B cell (primary cell): Measurements from ENCODE around the gene ATXN7L2. TPM values are rescaled to one million over a fixed set of nuclear protein-coding genes. Genes with fewer than 3 reads are reported as not detected.

Experiments used
- ATAC-seq: fragments of 200-7000 bp; cut with Tn5 transposase; one replicate; pipeline ENCODE4 v1.10.0; 2021; ENCODE audit warnings: low read depth, mild to moderate bottlenecking, moderate number of reproducible peaks, moderate library complexity
- CTCF ChIA-PET: fragments of 350-600 bp; sonication (Branson Sonifier 250); formaldehyde crosslinking; loops from one replicate; lab custom pipeline; 2021; ENCODE audit warnings: antibody characterized with exemption, inconsistent platforms; lab: Charles Lee
- POLR2A ChIA-PET: fragments of 350-600 bp; sonication (Branson Sonifier 250); formaldehyde crosslinking; loops from one replicate; lab custom pipeline; 2021; ENCODE audit warnings: antibody characterized with exemption; lab: Charles Lee
- DNase-seq: peaks from one replicate; pipeline ENCODE4 v3.0.0; 2013
- H2AFZ ChIP-seq: 2 replicates; pipeline ENCODE4 v1.6.1; 2012; ENCODE audit warnings: mild to moderate bottlenecking, low read depth, low read length; ENCODE audit not compliant: insufficient read depth, poor library complexity, severe bottlenecking
- H3K27ac ChIP-seq, 2 donors: 1 replicate in 1 of 2; 2 replicates in 1 of 2; pipeline ENCODE4 v1.5.1; 2012 to 2013; ENCODE audit warnings: low read length in 2 of 2, mild to moderate bottlenecking in 2 of 2, moderate library complexity in 1 of 2
- H3K27me3 ChIP-seq, 4 experiments: fragments of 200-600 bp in 1 of 4; sonication (generic) in 1 of 4; replicated peaks in 1 of 4; 1 replicate in 2 of 4; 2 replicates in 2 of 4; pipeline versions ENCODE4 v1.6.1 to v1.7.0; 2013 to 2016; ENCODE audit warnings: low read length in 3 of 4, mild to moderate bottlenecking in 2 of 4, mixed read lengths in 1 of 4, moderate library complexity in 1 of 4; ENCODE audit not compliant: insufficient read depth in 4 of 4, control insufficient read depth in 3 of 4; ENCODE audit errors: control extremely low read depth in 1 of 4
- H3K36me3 ChIP-seq, 2 experiments: replicated peaks in 1 of 2; 1 replicate in 1 of 2; 2 replicates in 1 of 2; pipeline versions ENCODE4 v1.6.1 to v1.7.1; 2013; ENCODE audit warnings: low read length in 1 of 2; ENCODE audit not compliant: insufficient read depth in 2 of 2, control insufficient read depth in 1 of 2; ENCODE audit errors: control extremely low read depth in 1 of 2, extremely low read depth in 1 of 2
- H3K4me1 ChIP-seq, 2 donors: fragments of 200-600 bp in 1 of 2; sonication (generic) in 1 of 2; 1 replicate in 1 of 2; 2 replicates in 1 of 2; pipeline versions ENCODE4 v1.5.1 to v1.6.1; 2013 to 2017; ENCODE audit warnings: low read length in 2 of 2; ENCODE audit not compliant: control insufficient read depth in 2 of 2, insufficient read depth in 2 of 2
- H3K4me2 ChIP-seq: replicated peaks from 2 replicates; pipeline ENCODE3; 2012; ENCODE audit warnings: mild to moderate bottlenecking, low read depth, low read length; ENCODE audit not compliant: poor library complexity, severe bottlenecking
- H3K4me3 ChIP-seq, 5 experiments: fragments of 200-600 bp in 1 of 5; sonication (generic) in 1 of 5; 1 replicate in 3 of 5; 2 replicates in 2 of 5; pipeline versions ENCODE4 v1.5.1 to v1.7.0; 2011 to 2016; ENCODE audit warnings: low read length in 4 of 5, mild to moderate bottlenecking in 4 of 5, low read depth in 2 of 5, control low read depth in 1 of 5, moderate library complexity in 1 of 5; ENCODE audit not compliant: insufficient read depth in 1 of 5; ENCODE audit errors: control extremely low read depth in 1 of 5, extremely low read depth in 1 of 5
- H3K79me2 ChIP-seq: fragments of 200-600 bp; sonication (generic); one replicate; pipeline ENCODE4 v1.6.0; 2016; ENCODE audit warnings: low read length; ENCODE audit not compliant: control insufficient read depth, insufficient read depth
- H3K9ac ChIP-seq: fragments of 200-600 bp; sonication (generic); 2 replicates; pipeline ENCODE4 v1.6.1; 2017; ENCODE audit warnings: mild to moderate bottlenecking, low read length, moderate library complexity
- H3K9me3 ChIP-seq, 3 donors: one replicate each; pipeline versions ENCODE4 v1.6.1 to v1.7.1; 2013; ENCODE audit warnings: low read length in 2 of 3; ENCODE audit not compliant: control insufficient read depth in 2 of 3, insufficient read depth in 1 of 3; ENCODE audit errors: control extremely low read depth in 1 of 3
- H4K20me1 ChIP-seq: 2 replicates; pipeline ENCODE4 v1.6.0; 2012; ENCODE audit warnings: mild to moderate bottlenecking, low read length; ENCODE audit not compliant: insufficient read depth, control insufficient read depth, poor library complexity, severe bottlenecking
- H3K27ac Mint-ChIP-seq: one replicate; pipeline ENCODE4 v1.8.0; 2021; ENCODE audit warnings: mixed read lengths
- H3K27me3 Mint-ChIP-seq: one replicate; pipeline ENCODE4 v1.8.0; 2021; ENCODE audit warnings: mixed read lengths
- H3K4me1 Mint-ChIP-seq: one replicate; pipeline ENCODE4 v1.8.0; 2021; ENCODE audit warnings: mixed read lengths
- H3K4me3 Mint-ChIP-seq: one replicate; pipeline ENCODE4 v1.8.0; 2021; ENCODE audit warnings: mixed read lengths
- H3K9me3 Mint-ChIP-seq: one replicate; pipeline ENCODE4 v1.8.0; 2022; ENCODE audit warnings: mixed read lengths; ENCODE audit not compliant: insufficient read depth
- CTCF ChIP-seq: fragments of 200-600 bp; IDR thresholded peaks from one replicate; pipeline ENCODE4 v1.8.0; 2022; ENCODE audit warnings: antibody characterized with exemption, mild to moderate bottlenecking
- EZH2 ChIP-seq: IDR thresholded peaks from 2 replicates; pipeline ENCODE4 v1.6.1; 2012; ENCODE audit warnings: borderline replicate concordance, low read depth, mild to moderate bottlenecking, moderate library complexity, low read length; ENCODE audit not compliant: insufficient read depth, poor library complexity, severe bottlenecking
- WGBS: methylation state at CpG from one replicate; pipeline ENCODE4 v1.1.5; 2013; ENCODE audit warnings: missing lambda C conversion rate; ENCODE audit not compliant: insufficient coverage; 5-methylcytosine and 5-hydroxymethylcytosine counted together
- intact Hi-C: fragments of 100-400 bp; cut with micrococcal nuclease; formaldehyde crosslinking; loops from one replicate; pipeline ENCODE4 v1.10.0; 2022
- polyA plus RNA-seq: library from polyadenylated mRNA; depleted of rRNA; stranded (reverse); fragments of >200 nt; gene quantifications from 2 replicates; pipeline ENCODE4 v1.2.3, GENCODE V29; 2012
- total RNA-seq, 2 donors: library from RNA; stranded (reverse); fragments of 120-200 nt in 1 of 2; gene quantifications; 1 replicate in 1 of 2; 2 replicates in 1 of 2; pipeline versions ENCODE4 v1.2.3 to v1.2.4, GENCODE V29; 2013 to 2022

Gene ATXN7L2
- total and polyA plus RNA-seq, 2 donors (not counting 1 experiment from before 2014, with no cell fraction given), result 10.9 to 12.4 TPM

- Histone ChIP-seq H3K4me3 (no peak overlapping the region), H4K20me1 (no peaks in the 10 kb centered on the region), H2AFZ (no peak overlapping the region), H3K27ac (no peak overlapping the region), H3K27me3 (peaks cover 0 to 56% (median 24%) of the 10 kb centered on the region in 4 experiments), H3K4me2 (no peak overlapping the region), H3K9ac (no peak overlapping the region), H3K79me2 (no peaks in the 10 kb centered on the region), H3K4me1 (peaks cover under 1 to 1% of the 10 kb centered on the region in 2 donors), H3K9me3 (peaks cover 0 to 5% (median 0%) of the 10 kb centered on the region in 3 donors), H3K36me3 (no peaks in the 10 kb centered on the region)
- Mint-ChIP-seq H3K4me1 (peaks cover 5% of the 10 kb centered on the region), H3K27me3 (peaks cover 66% of the 10 kb centered on the region), H3K9me3 (no peaks in the 10 kb centered on the region), H3K4me3 (no peak overlapping the region), H3K27ac (no peak overlapping the region)
- ChIA-PET CTCF (no interaction called here), POLR2A (no interaction called here)
- intact Hi-C loops, result no loop called here
- DNase-seq (no peak), ATAC-seq (no peak)
- TF ChIP-seq EZH2, result no peak
- TF ChIP-seq CTCF, result no peak
- WGBS, result 64% methylated on average over 6 of the region's 6 CpGs
Observed at GRCh38 chr1:109477821-109478220, 5.9 kb upstream of the ATXN7L2 start.

DNA sequence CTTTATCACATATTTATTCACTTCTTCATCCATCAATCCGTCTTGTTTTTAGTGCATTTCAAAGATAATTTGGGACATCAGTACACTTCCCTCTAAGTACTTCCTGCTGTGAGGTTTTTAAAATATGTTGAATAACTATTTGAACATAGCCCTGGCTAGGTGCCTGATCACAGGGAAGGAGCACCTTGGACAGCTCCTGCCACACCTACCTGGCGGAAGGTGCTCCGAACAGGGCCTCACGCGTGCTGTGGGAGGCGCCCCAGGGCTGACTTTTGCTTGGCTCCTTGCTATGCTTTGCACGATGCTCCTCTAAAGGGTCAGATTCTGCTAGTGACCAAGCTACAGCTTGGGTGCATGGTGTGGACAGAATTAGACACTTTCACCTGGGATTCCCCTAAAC, 4.9 kb upstream of the ATXN7L2 start:
- H4K20me1 ChIP-seq, result no peaks in the 10 kb centered on the region
- Mint-ChIP-seq H3K27me3 (peaks cover 64% of the 10 kb centered on the region), H3K27ac (no peak overlapping the region), H3K9me3 (no peaks in the 10 kb centered on the region), H3K4me1 (peaks cover 12% of the 10 kb centered on the region), H3K4me3 (no peak overlapping the region)
- TF ChIP-seq CTCF, result no peak
- TF ChIP-seq EZH2, result no peak
- H3K4me1 ChIP-seq, result peaks cover 3 to 8% of the 10 kb centered on the region in 2 donors
- ChIA-PET CTCF (interaction anchor here (0.6 to 1.5 kb wide), 2 partner anchors 53 to 1156 kb away, joined by 4 to 5 read pairs; no protein-coding TSS in a partner anchor), POLR2A (no interaction called here)
- intact Hi-C loops, result no loop called here
- H3K79me2 ChIP-seq, result no peaks in the 10 kb centered on the region
- H3K9me3 ChIP-seq, result peaks cover 0 to 5% (median 0%) of the 10 kb centered on the region in 3 donors
- no peak for DNase-seq
- no peak overlapping the region for H2AFZ ChIP-seq
- no peak overlapping the region for H3K9ac ChIP-seq
- no peak overlapping the region for H3K4me3 ChIP-seq
- no peaks in the 10 kb centered on the region for H3K36me3 ChIP-seq
- WGBS, result 9% methylated on average over 6 of the region's 7 CpGs
- no peak overlapping the region for H3K4me2 ChIP-seq
- H3K27me3 ChIP-seq, result peaks cover 0 to 56% (median 22%) of the 10 kb centered on the region in 4 experiments
- no peak overlapping the region for H3K27ac ChIP-seq
- ATAC-seq, result no peak
